ENCODE data around the gene SOCS2.
"Not testable (repeated sequence)": the region's sequence is repeated elsewhere in the genome, so short reads cannot be mapped to it uniquely, and the experiment has no call there.

SOCS2 gene

GRCh38 chr12:93622485-93622884 lies 50.0 kb downstream of the SOCS2 start:
- H3K4me3 ChIP-seq (ENCODE audit: low read depth, low read length) = no peak overlapping the region
- TF ChIP-seq, protein P1, sequence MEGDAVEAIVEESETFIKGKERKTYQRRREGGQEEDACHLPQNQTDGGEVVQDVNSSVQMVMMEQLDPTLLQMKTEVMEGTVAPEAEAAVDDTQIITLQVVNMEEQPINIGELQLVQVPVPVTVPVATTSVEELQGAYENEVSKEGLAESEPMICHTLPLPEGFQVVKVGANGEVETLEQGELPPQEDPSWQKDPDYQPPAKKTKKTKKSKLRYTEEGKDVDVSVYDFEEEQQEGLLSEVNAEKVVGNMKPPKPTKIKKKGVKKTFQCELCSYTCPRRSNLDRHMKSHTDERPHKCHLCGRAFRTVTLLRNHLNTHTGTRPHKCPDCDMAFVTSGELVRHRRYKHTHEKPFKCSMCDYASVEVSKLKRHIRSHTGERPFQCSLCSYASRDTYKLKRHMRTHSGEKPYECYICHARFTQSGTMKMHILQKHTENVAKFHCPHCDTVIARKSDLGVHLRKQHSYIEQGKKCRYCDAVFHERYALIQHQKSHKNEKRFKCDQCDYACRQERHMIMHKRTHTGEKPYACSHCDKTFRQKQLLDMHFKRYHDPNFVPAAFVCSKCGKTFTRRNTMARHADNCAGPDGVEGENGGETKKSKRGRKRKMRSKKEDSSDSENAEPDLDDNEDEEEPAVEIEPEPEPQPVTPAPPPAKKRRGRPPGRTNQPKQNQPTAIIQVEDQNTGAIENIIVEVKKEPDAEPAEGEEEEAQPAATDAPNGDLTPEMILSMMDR (IDR thresholded peaks at IDR 0.05; ENCODE audit: borderline replicate concordance, insufficient read depth, low read depth, low read length) = no peak

DNA sequence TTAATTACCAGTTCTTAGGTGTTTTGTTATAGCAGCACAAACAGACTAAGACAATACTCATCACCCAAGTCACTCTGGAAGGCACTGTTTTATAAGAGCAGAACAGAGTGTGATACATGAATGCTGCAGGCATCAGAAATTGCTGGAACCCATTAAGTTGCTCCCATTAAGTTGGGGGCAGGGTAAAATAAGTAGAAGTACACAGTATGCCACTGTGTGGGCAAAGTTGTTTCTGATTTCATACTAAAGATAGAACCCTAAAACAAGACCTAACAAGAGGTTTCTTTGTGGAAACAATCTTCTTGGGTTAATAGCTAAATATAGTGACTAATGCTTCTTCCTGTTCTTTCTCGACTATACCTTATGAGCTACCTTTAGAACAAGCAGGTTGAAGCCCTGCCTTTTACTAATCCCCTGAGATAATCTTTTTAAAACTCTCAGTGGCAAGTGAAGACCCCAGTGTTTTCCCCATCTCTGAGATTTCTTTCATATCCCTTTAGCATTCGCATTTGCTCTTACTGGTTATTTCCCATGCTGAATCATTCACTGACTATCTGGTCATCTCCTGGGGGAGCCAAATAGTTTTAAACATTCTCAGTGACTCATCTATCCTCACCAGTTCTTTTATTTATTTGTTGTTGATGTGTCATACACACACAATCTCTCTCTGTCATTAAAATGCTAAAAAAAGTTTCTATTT lies 52.3 kb downstream of the SOCS2 start:
- H3K4me3 ChIP-seq (ENCODE audit: low read depth, low read length) = no peak overlapping the region
- TF ChIP-seq, protein P1 (IDR thresholded peaks at IDR 0.05; ENCODE audit: borderline replicate concordance, insufficient read depth, low read depth, low read length) = no peak

DNA sequence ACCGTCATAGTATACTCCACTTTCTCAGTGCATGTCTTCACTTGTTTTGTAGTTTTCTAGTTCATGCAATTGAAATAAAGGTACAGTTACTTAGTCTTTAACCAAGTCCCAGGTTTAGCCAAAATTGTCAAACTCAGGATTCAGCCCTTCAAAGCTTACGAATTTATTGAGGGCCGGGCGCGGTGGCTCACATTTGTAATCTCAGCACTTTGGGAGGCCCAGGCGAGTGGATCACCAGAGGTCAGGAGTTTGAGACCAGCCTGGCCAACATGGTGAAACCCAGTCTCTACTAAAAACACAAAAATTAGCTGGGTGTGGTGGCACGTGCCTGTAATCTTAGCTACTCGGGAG lies 52.8 kb downstream of the SOCS2 start:
- not testable (repeated sequence) for H3K4me3 ChIP-seq (ENCODE audit: low read depth, low read length)

DNA sequence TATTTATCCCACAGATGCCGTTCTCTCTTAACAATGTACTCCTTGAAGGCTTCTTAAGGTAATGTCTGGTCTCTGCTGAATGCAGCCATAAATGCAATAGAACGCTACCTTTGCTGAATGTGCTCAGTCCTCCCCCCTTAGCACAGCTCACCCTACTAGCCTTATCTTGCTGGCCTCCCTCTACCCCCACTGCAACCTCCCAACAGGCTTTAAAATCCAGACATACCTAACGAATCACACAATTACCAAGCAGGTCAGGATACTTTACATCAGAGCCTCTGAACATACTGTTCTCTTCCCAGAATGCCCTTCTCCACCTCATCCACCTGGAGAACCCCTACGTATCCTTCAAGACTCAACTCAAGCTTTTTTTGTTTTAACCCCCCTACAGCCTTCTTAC lies 53.7 kb downstream of the SOCS2 start:
- H3K4me3 ChIP-seq (ENCODE audit: low read depth, low read length) = no peak overlapping the region
- TF ChIP-seq, protein P1 (IDR thresholded peaks at IDR 0.05; ENCODE audit: borderline replicate concordance, insufficient read depth, low read depth, low read length) = no peak
